NCI-H1417 treated with DMSO at 0.1 percent for 48 hours (cell line): ENCODE data around the gene FBXO9.

Experiments used
- DNase-seq: peaks from one replicate; lab custom pipeline; 2025; lab: John Stamatoyannopoulos, UW

FBXO9 gene

GRCh38 chr6:53065266-53066076 lies at the start of gene FBXO9:
Gene FBXO9 (plus strand): TSS chr6:53065404. CDS start chr6:53065790, 386 bp downstream.
- DNase-seq = no peak

GRCh38 chr6:53015486-53015885 lies 49.7 kb upstream of the FBXO9 start:
- DNase-seq = no peak

GRCh38 chr6:53018446-53018845 lies 46.8 kb upstream of the FBXO9 start:
- no peak for DNase-seq

GRCh38 chr6:53020005-53020744 lies 45.0 kb upstream of the FBXO9 start:
- DNase-seq = no peak

- no peak for DNase-seq
Measured at GRCh38 chr6:53023323-53023722, 41.9 kb upstream of the FBXO9 start.

GRCh38 chr6:53026526-53026925 lies 38.7 kb upstream of the FBXO9 start:
- no peak for DNase-seq

- DNase-seq = no peak
Measured at GRCh38 chr6:53027131-53027718, 38.0 kb upstream of the FBXO9 start.

GRCh38 chr6:53028467-53028866 lies 36.7 kb upstream of the FBXO9 start:
- no peak for DNase-seq

- DNase-seq = no peak
Measured at GRCh38 chr6:53029257-53029656, 35.9 kb upstream of the FBXO9 start.

GRCh38 chr6:53029761-53030160 lies 35.4 kb upstream of the FBXO9 start:
- DNase-seq = no peak

- DNase-seq = no peak
Measured at GRCh38 chr6:53031281-53031680, 33.9 kb upstream of the FBXO9 start.

- DNase-seq = no peak
Measured at GRCh38 chr6:53032849-53033248, 32.4 kb upstream of the FBXO9 start.

GRCh38 chr6:53033764-53034163 lies 31.4 kb upstream of the FBXO9 start:
- DNase-seq = no peak

GRCh38 chr6:53035549-53036213 lies 29.5 kb upstream of the FBXO9 start:
- no peak for DNase-seq

- no peak for DNase-seq
Measured at GRCh38 chr6:53038141-53038540, 27.1 kb upstream of the FBXO9 start.

- no peak for DNase-seq
Measured at GRCh38 chr6:53038596-53038995, 26.6 kb upstream of the FBXO9 start.

- no peak for DNase-seq
Measured at GRCh38 chr6:53041356-53041755, 23.8 kb upstream of the FBXO9 start.

- DNase-seq = no peak
Measured at GRCh38 chr6:53042112-53042511, 23.1 kb upstream of the FBXO9 start.

GRCh38 chr6:53043581-53043980 lies 21.6 kb upstream of the FBXO9 start:
- DNase-seq = no peak

- no peak for DNase-seq
Measured at GRCh38 chr6:53044071-53044470, 21.1 kb upstream of the FBXO9 start.

GRCh38 chr6:53044572-53044971 lies 20.6 kb upstream of the FBXO9 start:
- no peak for DNase-seq

GRCh38 chr6:53045891-53046673 lies 19.1 kb upstream of the FBXO9 start:
- DNase-seq = no peak
